Measurements from ENCODE around the gene LIME1. TPM values are rescaled to one million over a fixed set of nuclear protein-coding genes. Genes with fewer than 3 reads are reported as not detected.

The LIME1 gene
- total RNA-seq, 1 experiment from 2014 or later = 13.5 TPM

DNA sequence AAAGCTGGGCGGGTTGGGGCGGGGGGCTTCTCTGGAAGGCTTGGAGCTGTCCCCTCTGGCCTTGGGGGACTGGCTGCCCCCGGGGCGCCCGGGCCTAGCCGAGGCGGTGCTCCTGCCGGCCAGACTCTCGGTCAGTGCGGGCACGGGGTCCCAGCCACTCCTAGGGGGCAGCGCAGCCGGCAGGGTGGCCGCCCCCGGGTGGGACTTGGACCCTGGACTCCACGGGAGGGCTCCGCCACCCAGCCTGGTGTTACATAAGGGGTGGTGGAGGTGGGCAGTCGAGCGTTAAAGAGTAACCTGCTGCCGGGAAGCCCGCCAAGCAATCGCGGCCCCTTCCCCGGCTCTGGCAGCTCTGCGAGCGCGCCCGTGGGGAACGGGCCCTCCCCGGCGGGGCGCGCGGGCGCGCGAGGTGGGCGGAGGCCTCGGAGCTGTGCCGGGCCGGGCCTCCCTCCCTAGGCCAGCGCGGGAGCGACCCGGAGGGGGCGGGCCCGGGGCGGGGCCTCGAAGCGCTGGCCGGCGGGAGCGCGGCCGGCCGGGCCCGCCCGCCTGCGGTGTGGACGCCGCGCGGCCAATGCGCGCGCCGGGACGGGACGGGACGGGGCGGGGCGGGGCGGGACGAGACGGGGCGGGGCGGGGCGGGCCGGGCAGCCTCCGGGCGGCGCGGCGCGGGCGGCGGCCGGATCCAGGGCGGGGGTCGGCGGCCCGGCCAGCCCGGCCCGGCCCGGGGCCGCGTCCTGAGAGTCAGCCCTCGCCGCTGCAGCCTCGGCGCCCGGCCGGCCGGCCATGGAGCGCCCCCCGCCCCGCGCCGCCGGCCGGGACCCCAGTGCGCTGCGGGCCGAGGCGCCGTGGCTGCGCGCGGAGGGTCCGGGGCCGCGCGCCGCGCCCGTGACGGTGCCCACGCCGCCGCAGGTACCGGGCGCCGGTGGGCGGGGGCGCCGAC is 2.9 kb downstream of the LIME1 start, which contains the start of gene SLC2A4RG:
Gene SLC2A4RG (plus strand): TSS at position 647 of the 940 bp plus-strand sequence. CDS start 137 bp downstream, at position 784.
- no peak within 1 kb of the TSS for H3K18ac ChIP-seq (ENCODE audit: insufficient read length, low read depth, low read length)
- no peak within 1 kb of the TSS for H2BK12ac ChIP-seq (ENCODE audit: insufficient read length, low read depth, low read length)
- H4K91ac ChIP-seq (ENCODE audit: insufficient read length, low read depth, low read length) = no peak within 1 kb of the TSS
- peak within 1 kb of the TSS; percentile 65 to 76 for H3K4me3 Mint-ChIP-seq
- no peak within 1 kb of the TSS for H4K8ac ChIP-seq (replicated peaks; ENCODE audit: insufficient read length, low read depth, low read length)
- H4K5ac ChIP-seq (ENCODE audit: insufficient read length, low read depth, low read length) = no peak within 1 kb of the TSS
- no peaks in the 10 kb centered on the region; the same call in 1 of the 2 replicates for H3K27me3 Mint-ChIP-seq (ENCODE audit: low read depth)
- H4K20me1 ChIP-seq (ENCODE audit: control insufficient read depth, insufficient read depth, insufficient read length) = no peaks in the 10 kb centered on the region
- H3K27ac Mint-ChIP-seq = no peak within 1 kb of the TSS
- peaks cover 0 to 18% (median 11%) of the 10 kb centered on the region in 3 experiments; a peak in 5 of 7 replicates for H3K36me3 Mint-ChIP-seq (ENCODE audit: insufficient read depth in 1 of 3, low read depth in 3 of 3)
- H3K23me2 ChIP-seq (ENCODE audit: insufficient read length, low read depth, low read length, poor library complexity, severe bottlenecking) = peaks cover 9% of the 10 kb centered on the region
- no peak within 1 kb of the TSS for H2BK20ac ChIP-seq (ENCODE audit: low read depth, low read length, poor library complexity, severe bottlenecking)
- H3T11ph ChIP-seq (ENCODE audit: low read length) = no peak within 1 kb of the TSS
- H3K4ac ChIP-seq (ENCODE audit: low read depth, low read length) = no peak within 1 kb of the TSS
- H2AFZ ChIP-seq (ENCODE audit: low read length) = no peak within 1 kb of the TSS
- no peak within 1 kb of the TSS for H3K56ac ChIP-seq (ENCODE audit: insufficient read length, low read depth, low read length)
- no peak within 1 kb of the TSS for H3K23ac ChIP-seq (ENCODE audit: insufficient read length, low read depth, low read length)
- no peaks in the 10 kb centered on the region for H3K4me1 ChIP-seq (ENCODE audit: insufficient read depth, low read length)
- H3K79me1 ChIP-seq (ENCODE audit: insufficient read depth, low read depth, low read length, poor library complexity, severe bottlenecking) = no peaks in the 10 kb centered on the region
- peak; percentile 68 for DNase-seq
- H3K27ac ChIP-seq (ENCODE audit: insufficient read length, low read depth, low read length) = no peak within 1 kb of the TSS
- peaks cover 0 to 2% of the 10 kb centered on the region in 2 experiments; a peak in 1 of 4 replicates for H3K4me1 Mint-ChIP-seq
- H2BK120ac ChIP-seq (ENCODE audit: low read depth, low read length, poor library complexity, severe bottlenecking) = no peak within 1 kb of the TSS
- H3K79me2 ChIP-seq (ENCODE audit: insufficient read depth, low read length) = no peaks in the 10 kb centered on the region
- H3K27me3 ChIP-seq (ENCODE audit: insufficient read depth, low read length) = no peaks in the 10 kb centered on the region
- no peak within 1 kb of the TSS for H2BK5ac ChIP-seq (ENCODE audit: insufficient read length, low read length)
- TF ChIP-seq CTCF (conservative IDR thresholded peaks at IDR 0.05) = no peak
- H3K4me2 ChIP-seq (ENCODE audit: insufficient read depth, insufficient read length, low read length) = peak within 1 kb of the TSS; percentile 56
- 0 out of 2 replicates have a peak within 1 kb of the TSS, but pooled peaks have one; percentile 6 for H3K14ac ChIP-seq (ENCODE audit: insufficient read depth, low read length)
- no peak within 1 kb of the TSS for H3K9ac ChIP-seq (ENCODE audit: extremely low read depth, insufficient read length, low read length)
- no peaks in the 10 kb centered on the region for H3K9me3 ChIP-seq (ENCODE audit: control insufficient read depth, low read depth, low read length)
- no peak within 1 kb of the TSS for H2BK15ac ChIP-seq (ENCODE audit: low read depth, low read length)
- no CpG with 5 or more reads among the region's 136 CpGs for WGBS (ENCODE audit: extremely low coverage, insufficient read length, low lambda C conversion rate)
- H3K9me3 Mint-ChIP-seq = no peaks in the 10 kb centered on the region
- H2AK5ac ChIP-seq (ENCODE audit: insufficient read length, low read length) = no peak within 1 kb of the TSS
